CD4-positive, alpha-beta T cell treated with Interleukin-2 at 100 ng/mL for 4 hours (primary cell): ENCODE data around the gene WDR45.

Source experiments
- DNase-seq: peaks from one replicate; pipeline ENCODE4 v3.0.0-alpha.2; 2020; ENCODE audit warnings: low spot score

Gene WDR45

DNA sequence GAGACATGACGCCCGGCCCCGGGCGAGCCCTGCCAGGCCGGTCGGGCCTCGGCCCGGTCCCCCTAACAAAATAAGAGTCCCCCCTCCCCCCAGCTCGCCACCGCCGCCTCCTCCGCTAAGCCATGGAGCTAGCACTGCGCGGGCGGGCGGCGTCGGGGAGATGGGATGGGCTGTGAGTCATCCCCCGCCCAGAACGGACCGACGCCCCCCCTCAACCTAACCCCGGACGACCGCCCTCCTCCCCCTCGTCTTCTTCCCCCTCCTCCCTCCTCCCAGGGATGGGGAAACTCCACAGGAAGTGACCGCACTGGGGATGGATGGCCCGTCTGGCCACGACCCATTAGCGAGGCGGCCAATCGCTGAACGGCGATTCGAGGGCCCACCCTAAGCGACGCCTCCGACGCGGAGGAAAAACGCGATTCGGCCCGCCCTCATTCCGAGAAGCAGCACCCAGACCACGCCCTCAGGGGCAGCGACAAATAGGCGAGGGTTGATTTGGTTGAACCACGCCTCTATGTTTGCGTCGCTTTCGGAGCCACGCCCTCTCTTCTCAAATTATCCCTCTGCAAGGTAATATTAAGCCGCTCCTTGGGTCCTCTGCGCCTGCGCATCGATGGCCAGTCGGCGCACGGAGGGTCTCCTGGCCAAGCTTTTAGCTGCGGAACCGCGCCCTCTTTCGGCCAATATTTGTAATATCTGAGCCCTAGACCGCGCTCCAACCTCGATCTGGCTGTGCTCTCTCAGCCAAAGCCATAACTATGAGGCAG, 36.3 kb downstream of the WDR45 start, which contains the start of gene TFE3:
TSS of gene TFE3 (minus strand) at position 138 of the 767 bp plus-strand sequence. CDS start at position 7, 131 bp downstream.
- DNase-seq, result peak; percentile 97

DNA sequence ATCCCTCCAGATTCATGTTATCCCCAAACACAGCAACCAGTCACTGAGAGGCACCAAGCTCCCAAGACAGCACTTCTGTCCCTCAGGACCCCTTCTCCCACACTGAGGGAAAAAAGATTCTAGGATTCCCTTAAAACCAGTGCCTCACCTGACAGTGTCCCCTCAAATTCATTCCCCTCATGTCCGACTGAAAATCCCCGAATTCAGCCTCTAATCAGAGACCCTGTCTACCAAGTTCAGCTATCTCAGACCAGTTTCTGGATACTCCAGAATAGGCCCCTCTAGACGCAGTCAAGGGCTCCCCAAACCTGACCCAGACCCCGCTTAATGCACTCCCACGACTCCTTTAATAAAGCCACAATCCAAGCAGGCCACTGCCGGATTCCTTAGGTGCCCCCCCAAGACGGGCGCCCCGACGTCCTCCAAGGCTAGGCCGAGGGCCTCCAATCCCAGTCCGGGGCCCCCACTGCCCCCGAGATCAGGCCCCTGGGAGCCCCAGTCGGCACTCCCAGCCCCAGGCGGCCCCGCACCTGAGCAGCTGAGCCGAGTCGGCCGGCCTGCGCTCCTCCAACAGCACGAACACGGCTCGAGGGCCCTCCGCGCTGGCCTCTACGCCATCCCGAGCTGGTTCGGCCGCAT, 37.0 kb downstream of the WDR45 start:
- no peak for DNase-seq

DNA sequence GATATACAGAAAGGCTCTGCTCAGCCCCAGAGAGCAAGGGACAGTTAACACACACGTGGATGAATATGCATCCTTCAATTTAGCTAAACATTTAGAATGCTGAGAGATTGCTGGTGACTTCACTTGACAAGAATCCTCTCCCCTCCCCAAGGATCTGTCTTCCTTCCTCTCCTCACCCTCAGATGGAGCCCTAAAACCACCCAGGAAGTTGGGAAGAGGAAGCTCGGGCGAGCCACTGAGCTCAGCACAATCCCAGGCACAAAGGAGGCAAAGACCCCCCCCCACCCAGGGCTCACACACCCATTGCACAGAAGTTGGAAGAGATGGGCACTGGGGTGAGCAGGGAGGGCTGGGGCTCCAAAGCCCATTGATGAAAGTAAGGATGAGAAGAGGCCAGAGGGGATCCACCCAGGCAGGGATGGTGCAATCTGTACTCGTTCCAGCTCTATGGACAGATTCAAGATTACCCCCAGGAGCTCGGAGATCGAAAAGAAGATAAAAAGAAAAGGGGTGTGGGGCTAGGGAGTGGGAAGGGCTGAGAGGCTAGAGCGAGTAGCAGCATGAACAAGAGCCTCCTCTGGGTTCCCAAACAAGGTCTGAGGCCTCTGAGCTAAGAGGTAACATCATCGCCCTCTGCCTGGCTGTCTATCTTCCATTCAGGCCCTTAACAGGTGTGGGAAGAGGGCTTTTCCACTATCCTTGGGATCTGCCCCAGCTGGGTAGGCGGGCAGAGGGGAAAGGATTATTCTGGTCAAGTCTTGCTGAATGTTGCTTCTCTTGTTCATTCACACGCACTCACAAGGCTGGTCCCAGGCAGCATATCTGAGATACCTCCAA, 37.7 kb downstream of the WDR45 start:
- DNase-seq, result no peak

GRCh38 chrX:49040376-49040955, 39.2 kb downstream of the WDR45 start:
- no peak for DNase-seq

- peak; percentile 52 for DNase-seq
Measured at GRCh38 chrX:49039598-49040375, 39.9 kb downstream of the WDR45 start.

GRCh38 chrX:49037883-49038475, 41.7 kb downstream of the WDR45 start:
- DNase-seq, result no peak

- DNase-seq, result no peak
Measured at GRCh38 chrX:49030283-49030682, 49.4 kb downstream of the WDR45 start.

GRCh38 chrX:49029876-49030275, 49.8 kb downstream of the WDR45 start:
- no peak for DNase-seq
